SU-DHL-6 (cell line): Measurements from ENCODE around the gene GRM7.

ENCODE experiments used
- EZH2phosphoT487 ChIP-seq: fragments of 200-600 bp; sonication (generic), shearing (Covaris generic); conservative IDR thresholded peaks from 2 replicates; pipeline ENCODE4 v1.6.1; 2018; ENCODE audit warnings: mild to moderate bottlenecking, antibody characterized with exemption, low read length, moderate library complexity, mixed read lengths
- TF ChIP-seq, protein P1 (sequence below): fragments of 200-600 bp; sonication (generic); IDR thresholded peaks from one replicate; pipeline ENCODE4 v1.5.1; 2017; ENCODE audit warnings: antibody characterized with exemption, mild to moderate bottlenecking, low read length, moderate library complexity; ENCODE audit not compliant: insufficient read depth, poor library complexity, severe bottlenecking

DNA sequence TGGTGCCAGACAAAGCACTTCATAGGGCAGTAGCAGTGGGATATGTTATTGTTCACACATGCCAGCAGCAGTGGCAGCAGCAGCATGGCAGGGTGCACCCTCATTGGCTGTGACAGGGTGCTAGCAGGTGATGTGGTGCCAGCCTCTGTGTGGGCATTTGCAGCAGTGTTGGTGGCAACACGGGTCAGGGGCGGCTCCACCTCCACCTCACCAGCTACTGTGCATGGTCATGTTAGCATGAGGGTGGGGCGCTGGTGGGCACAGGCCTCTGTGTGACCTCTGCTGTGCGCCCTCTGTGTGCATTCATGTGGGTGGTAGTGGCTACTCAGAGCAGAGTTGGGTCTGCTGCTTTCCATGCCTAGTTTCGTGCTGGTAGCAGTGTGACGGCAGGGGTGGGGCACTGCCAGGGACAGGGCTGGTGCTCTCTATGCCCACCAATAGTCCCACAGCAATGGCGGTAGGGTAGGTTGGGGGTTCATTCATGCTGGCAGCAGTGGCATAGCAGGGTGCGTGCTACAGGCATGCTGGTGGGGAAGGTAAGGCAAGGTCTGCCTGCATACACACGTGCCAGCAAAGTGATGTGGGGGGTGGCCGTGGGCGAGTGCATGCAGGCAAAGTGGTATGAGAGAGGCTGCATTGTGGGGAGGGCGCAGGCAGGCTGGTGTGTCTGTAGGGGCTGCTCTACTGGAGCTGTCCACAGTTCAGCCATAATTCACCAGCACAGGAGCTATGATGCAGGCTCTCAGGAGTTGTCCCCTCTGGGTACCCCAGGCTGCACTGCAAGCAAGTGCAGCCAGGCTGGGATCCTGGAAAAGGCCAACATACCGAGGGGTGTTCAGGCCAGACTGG lies 402.7 kb downstream of the GRM7 start:
- TF ChIP-seq EZH2phosphoT487: no peak
- TF ChIP-seq, protein P1, sequence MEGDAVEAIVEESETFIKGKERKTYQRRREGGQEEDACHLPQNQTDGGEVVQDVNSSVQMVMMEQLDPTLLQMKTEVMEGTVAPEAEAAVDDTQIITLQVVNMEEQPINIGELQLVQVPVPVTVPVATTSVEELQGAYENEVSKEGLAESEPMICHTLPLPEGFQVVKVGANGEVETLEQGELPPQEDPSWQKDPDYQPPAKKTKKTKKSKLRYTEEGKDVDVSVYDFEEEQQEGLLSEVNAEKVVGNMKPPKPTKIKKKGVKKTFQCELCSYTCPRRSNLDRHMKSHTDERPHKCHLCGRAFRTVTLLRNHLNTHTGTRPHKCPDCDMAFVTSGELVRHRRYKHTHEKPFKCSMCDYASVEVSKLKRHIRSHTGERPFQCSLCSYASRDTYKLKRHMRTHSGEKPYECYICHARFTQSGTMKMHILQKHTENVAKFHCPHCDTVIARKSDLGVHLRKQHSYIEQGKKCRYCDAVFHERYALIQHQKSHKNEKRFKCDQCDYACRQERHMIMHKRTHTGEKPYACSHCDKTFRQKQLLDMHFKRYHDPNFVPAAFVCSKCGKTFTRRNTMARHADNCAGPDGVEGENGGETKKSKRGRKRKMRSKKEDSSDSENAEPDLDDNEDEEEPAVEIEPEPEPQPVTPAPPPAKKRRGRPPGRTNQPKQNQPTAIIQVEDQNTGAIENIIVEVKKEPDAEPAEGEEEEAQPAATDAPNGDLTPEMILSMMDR: no peak
